Measurements from ENCODE around the gene KIF19.

The KIF19 gene

DNA sequence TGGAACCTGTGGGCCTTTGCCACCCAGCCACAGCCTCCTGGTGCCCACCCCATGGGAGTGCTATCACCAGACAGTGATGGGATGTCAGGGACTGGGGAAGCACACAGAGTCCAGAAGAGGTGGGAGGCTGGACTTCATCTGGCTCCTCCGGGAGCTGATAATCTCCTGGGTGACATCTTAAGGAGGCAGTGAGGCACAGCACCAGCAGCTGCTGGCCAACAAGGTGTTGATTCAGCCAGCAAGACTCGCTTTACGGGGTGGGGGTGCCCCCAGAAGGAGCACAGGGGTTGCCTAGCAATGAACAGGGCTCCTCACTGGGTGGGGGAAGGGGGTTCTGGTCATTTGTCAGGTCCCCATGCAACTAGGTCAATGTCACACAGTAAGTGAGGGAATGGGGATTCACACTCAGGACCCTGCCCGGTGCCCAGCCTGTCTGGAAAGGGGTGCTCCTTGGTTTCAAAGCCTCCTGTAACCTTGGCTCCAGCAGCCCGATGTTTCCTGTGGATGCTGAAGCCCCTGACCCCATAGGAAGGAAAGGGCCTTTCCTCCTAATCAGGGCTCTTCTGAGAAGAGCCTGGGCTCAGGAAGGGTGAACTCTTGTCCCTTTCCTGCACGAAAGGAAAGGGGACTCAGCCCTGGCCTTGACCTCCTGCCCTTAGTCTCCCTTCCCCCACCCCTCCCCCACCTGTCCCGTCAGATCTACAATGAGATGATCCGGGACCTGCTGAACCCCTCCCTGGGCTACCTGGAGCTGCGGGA is 17.7 kb downstream of the KIF19 start:
- DNase-seq = no peak

DNA sequence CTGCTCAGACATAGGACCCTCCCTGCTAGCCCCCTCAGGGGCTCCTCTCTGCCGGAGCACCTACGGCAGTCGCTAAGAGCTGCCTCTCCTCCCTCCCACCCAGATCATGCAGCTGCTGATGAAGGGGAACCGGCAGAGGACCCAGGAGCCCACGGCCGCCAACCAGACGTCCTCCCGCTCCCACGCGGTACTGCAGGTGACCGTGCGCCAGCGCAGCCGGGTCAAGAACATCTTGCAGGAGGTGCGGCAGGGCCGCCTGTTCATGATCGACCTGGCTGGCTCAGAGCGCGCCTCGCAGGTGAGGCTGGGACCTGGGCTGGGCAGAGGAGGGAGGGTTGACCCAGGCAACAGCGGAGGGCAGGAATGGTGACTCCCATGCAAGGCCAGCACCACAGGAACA is 18.6 kb downstream of the KIF19 start:
- no peak for DNase-seq

DNA sequence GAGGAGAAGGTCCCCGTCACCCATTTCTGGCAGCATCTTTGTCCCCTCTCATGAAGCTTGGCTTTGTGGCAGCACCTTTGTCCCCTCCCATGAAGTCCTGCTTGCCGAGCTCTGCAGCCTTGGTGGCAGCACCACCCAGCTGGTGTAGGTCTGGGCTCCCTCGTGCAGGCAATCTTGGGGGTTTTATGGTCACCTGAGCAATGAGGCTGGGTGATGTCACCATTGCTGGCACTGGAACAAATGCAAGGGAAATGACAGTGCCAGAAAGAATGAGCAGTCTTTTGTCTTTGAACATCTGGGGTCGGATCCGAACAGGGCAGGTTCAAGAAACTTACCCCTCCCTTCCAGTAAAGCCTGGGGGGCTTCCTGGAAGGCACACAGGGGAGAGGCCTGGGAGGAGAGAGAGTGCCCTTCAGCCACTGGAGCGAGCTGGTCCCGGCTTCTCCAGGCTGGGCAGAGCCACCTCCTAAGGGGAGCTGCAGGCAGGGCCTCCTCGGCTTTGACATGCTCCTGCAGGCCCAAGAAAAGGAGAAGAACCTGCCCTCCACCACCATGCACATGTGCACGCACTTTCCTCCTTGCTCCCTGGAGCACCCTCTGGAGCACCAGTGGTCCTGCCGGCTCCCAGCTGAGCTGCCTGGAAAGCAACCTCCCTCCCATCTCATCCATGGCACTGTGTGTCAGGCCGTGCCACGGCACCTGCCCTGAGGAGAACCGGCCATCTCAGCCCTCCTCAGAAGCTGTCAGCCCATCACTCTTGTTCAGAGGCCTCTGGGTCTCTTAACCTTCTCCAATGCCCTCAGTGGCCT is 19.6 kb downstream of the KIF19 start:
- peak; percentile 28 for DNase-seq

DNA sequence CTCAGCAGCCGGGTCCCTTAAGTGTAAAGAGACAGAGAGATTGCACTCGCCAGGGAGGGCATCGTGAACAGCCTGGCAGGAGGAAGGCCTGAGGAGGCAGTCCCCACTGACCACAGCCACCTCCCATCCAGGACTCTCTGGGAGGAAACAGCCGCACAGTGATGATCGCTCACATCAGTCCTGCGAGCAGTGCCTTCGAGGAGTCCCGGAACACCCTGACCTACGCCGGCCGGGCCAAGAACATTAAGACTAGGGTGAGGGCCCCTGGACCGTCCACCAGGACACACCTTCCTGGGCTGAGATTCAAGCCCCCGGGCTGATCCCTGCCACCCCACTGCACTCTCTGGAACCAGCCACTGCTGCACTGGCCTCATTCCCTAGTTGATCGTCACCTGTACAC is 21.6 kb downstream of the KIF19 start:
- no peak for DNase-seq

DNA sequence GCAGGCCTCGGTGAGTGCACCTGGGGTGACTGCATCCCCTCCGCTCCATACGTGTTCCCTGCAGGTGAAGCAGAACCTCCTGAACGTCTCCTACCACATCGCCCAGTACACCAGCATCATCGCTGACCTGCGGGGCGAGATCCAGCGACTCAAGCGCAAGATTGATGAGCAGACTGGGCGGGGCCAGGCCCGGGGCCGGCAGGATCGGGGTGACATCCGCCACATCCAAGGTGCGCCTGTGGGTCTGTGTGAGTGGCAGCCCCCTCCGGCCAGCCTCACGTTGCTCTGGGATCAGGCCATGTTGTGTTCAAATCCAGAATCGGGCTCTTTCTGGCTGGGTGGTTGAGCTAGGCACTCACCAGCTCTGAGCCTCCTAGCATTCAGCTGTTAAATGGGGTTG is 23.1 kb downstream of the KIF19 start:
- DNase-seq = no peak

DNA sequence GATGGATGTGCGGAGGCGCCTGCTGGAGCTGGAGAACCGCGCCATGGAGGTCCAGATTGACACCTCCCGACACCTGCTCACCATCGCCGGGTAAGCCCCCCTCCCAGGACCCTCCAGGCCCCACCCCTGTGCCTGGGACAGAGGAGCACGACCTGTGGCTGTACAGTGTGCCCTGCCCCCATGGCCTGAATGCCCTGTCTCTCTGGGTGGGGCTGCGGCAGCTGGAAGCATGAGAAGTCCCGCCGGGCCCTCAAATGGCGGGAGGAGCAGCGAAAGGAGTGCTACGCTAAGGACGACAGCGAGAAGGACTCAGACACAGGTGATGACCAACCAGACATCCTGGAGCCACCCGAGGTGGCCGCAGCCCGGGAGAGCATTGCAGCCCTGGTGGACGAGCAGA is 24.5 kb downstream of the KIF19 start:
- no peak for DNase-seq

DNA sequence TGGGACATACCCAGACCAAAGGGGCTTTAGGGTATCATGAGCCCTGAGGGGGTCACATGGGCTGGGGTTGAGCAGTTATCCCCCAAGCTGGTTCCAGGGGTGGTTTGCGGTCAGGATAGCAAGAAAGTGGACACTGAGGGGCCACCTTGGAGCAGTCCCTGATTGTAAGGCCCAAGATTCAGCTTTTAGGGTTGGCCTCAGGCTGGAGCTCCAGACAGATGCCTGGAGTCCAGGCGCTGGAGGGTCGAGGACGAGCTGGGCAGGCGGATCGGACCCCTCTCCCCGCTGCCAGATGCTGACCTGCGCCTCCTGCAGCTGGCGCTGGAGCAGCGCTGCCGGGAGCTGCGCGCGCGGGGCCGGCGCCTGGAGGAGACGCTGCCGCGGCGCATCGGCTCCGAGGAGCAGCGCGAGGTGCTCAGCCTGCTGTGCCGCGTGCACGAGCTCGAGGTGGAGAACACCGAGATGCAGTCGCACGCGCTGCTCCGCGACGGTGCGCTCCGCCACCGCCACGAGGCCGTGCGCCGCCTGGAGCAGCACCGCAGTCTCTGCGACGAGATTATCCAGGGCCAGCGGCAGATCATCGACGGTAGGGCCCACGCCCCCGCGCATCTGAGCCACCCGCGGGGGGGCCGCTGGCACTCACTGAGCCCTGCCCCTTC is 25.7 kb downstream of the KIF19 start:
- DNase-seq = no peak

DNA sequence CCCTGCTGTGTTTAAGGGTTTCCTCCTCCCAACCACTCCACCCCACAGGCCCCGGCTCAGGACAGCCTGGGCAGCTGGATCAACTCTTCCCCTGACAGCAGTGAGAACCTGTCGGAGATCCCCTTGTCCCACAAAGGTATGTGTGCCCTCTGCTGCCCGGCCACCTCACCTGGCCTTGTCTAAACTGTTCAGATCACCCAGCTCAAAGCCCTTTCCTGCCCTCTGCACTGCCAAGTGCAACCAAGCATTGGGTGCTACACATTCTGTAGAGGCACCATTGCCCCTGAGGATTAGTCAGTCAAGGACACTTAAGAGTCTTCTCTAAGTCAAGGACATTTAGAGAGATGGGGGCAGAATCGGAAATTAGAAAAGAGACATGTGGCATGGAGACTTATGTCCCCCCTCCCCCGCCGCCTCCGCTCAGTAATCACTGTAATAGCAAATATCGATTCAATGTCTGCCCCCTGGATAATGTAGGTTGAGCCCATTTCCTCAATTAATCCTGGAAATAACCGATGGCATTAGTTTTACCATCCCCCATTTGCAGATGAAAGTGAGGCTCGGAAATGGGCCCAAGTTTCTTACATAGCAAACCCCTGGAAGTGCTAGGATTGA is 27.5 kb downstream of the KIF19 start:
- DNase-seq = no peak

DNA sequence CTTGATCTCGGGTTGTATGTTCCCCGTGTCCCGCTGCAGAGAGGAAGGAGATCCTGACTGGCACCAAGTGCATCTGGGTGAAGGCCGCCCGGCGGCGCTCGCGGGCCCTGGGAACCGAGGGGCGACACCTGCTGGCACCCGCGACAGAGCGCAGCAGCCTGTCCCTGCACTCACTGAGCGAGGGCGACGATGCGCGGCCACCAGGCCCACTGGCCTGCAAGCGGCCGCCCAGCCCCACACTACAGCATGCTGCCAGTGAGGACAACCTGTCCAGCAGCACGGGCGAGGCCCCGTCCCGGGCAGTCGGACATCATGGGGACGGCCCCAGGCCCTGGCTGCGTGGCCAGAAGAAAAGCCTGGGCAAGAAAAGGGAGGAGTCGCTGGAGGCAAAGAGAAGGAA is 28.1 kb downstream of the KIF19 start:
- DNase-seq = peak; percentile 26

DNA sequence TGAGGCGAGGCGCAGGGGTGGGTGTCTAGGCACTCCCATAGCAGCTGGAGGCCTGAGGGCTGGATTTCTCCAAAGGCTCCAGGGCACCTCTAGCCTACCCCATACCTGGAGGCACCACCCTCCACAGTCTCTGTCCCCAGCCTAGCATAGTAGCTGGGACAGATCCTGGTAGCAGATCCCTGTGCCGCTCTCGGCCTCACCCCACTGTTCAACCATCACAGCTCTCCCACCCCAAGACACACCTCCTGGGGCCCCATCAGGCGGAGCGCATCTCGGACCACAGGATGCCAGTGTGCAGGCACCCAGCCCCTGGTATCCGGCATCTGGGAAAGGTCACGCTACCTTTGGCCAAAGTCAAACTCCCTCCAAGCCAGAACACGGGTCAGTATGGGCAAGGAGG is 28.5 kb downstream of the KIF19 start:
- DNase-seq = no peak

DNA sequence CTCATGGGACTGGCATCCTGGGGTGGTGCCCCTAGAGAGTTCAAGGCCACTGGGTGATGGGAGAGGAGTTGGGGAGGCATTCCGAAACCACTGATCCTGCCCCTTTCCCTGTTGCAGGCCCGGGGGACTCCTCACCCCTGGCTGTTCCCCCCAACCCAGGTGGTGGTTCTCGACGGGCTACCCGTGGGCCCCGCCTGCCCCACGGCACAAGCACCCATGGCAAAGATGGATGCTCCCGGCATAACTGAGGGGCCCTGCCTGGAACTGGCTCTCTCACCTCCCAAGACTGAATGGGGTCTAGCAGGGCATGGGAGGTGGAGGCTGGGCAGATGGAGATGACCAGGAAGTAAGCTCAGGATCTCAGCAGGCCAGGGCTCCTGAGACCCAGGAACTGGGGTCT is 29.0 kb downstream of the KIF19 start:
- no peak for DNase-seq

DNA sequence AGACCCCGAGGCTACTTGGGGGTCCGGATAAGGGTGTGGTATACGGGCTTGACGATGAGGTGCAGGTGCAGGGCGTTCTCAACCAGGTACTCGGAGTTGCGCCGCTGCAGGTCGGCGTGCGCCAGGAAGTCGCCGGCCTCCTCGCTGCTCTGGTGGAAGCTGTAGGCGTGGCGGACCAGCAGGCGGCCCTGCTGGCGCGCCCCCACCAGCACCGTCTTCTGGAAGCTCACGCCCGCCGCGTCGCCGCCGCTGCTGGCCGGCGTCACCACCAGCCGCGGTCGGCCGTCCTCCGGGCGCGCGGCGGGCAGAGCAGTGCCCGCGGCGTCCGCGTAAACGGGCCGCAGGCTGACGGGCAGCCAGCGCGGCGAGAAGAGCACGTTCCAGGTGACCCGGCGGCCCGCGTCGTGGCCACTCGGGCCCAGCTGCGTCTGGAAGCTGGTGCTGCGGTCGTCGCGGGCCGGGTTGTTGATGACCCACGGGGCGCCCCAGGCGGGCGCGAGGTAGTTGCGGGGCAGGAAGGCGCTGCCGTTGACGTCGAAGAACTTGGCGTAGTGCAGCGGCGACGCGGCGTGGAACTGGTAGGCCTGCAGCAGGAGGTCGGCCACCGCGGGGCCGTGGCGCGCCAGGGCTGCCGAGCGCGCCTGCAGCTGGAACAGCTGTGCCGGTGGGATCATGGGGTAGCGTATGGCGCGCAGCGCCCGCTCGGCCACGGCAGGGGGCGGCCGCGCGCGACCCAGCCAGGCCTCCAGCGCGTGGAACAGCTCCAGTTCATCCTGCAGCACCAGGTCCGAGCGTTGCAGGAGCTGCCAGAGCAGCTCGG is 30.8 kb downstream of the KIF19 start:
- no peak for DNase-seq

DNA sequence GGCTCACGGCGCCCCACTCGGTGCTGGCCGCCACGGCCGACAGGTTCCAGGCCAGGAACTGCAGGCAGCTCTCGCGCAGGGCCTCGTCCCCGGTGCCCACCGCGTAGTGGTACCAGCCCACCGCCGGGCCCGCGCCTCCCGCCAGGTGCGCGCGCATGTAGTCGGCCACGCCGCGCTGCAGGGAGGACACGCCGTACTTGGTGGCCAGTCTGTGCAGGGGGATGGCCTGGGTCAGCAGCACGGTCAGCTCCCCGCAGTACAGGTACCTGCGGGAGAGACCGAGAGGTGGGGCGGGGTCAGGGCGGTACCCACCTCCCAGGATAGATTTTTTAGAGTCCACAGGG is 31.4 kb downstream of the KIF19 start:
- no peak for DNase-seq

DNA sequence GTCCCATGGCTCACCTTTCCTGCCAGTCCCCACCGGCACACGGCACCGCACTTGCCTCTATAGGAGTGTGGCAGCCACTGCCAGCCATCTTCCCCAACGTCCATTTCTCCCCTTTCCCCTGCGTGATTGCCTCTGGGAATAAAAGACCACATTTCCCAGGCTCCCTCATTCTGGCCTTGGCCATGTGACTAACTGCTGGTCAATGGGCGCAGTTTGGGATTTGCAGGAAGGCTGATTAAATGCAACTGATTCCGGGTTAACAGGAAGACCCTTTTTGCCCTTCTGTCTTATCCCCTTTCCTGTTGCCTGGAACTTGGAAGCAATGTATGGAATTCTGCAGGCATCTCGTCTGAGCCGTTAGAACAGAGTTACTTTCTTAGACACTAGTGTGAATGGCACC is 32.7 kb downstream of the KIF19 start:
- no peak for DNase-seq

DNA sequence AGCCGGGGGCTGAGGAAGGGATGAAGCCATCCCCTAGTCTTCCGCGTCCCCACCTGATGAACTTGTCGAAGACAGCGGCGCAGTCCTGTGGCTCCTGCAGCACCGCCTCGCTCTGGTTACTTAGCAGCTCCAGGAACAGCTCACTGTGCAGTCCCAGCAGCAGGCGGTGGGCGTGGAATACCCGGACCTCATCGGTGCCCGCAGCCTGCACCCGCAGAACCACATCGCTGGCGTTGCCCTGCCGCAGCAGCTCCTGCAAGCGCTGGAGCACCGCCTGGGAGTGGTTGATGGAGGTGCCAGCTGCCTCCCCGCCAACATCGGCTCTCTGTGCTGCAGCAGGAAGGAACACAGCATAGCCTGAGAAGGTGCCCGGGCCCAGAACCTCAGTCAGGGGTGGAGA is 33.9 kb downstream of the KIF19 start:
- peak; percentile 12 for DNase-seq

DNA sequence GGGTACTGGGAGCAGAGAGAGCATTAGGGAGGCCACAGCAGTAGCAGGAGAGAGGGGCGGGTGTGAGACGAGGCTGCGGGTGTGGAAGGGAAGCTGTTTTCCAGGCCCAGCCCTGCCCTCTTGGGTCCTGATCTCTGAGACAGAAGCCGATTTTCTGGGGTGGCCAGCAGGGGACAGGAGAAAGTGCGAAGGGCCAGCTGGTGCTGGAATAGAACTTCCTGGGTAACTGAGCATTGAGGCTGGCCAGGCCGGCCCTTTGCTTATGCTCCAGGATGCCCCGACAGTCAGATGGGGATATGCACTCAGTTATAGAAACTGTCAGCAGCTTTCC is 34.8 kb downstream of the KIF19 start:
- DNase-seq = no peak

DNA sequence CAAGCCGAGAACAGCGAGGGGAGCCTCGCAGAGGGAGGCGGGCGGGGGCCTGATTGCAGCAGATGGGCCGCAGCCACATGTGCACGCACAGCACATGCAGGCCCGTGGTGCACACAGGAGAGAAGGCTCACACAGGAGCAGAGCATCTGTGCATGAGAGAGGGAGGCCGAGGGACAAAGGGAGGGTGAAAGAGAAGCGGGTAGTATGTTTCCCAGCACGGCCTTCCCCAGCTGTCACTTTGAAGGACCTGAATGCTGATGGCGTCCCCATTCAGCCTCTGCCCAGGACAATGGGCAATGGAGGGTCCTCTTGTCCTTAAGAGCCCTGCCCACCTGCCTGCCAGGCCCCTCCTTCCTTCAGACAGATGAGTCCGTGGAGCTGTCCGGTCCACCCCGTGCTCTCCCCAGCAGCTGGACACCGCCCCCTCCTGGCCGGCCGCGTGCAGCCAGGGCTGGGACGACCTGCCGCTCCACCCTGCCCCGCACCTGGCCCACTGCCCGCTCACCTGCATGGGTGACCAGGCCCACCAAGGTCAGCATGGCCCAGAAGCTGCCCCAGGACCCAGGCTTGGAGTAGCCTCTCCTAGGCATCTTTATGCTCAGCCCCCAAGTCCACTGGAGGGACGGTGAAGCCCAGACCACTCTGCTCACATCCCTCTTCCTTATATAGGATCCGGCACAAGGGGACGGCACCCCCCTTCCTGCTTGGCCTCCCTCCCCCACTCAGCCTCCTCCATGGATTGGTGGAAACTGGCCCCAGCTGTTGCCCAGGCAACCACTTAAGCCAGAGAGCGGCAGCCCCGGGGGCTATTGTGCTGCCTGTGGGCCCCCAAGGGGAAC is 35.4 kb downstream of the KIF19 start, which contains the start of gene BTBD17:
BTBD17 (minus strand) TSS at position 639 of the 839 bp plus-strand sequence; CDS start at position 590, 49 bp downstream.
- peak; percentile 83 for DNase-seq

DNA sequence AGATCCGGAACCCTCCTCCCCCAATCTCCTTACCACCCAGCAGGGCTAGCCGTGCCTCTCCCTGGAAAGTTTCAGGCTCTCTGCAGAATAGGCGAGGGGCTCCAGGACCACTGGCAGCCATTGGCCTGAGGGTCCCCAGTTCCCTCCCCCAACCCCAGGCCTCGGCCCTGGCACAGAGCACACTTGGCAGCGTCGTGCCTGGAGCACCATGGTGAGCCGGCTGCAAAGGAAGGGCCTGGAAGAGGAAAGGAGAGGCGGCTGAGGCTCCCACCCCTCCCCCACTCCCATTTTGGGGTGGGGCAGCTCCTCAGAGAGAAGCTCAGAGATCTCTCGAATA is 36.0 kb downstream of the KIF19 start:
- no peak for DNase-seq

DNA sequence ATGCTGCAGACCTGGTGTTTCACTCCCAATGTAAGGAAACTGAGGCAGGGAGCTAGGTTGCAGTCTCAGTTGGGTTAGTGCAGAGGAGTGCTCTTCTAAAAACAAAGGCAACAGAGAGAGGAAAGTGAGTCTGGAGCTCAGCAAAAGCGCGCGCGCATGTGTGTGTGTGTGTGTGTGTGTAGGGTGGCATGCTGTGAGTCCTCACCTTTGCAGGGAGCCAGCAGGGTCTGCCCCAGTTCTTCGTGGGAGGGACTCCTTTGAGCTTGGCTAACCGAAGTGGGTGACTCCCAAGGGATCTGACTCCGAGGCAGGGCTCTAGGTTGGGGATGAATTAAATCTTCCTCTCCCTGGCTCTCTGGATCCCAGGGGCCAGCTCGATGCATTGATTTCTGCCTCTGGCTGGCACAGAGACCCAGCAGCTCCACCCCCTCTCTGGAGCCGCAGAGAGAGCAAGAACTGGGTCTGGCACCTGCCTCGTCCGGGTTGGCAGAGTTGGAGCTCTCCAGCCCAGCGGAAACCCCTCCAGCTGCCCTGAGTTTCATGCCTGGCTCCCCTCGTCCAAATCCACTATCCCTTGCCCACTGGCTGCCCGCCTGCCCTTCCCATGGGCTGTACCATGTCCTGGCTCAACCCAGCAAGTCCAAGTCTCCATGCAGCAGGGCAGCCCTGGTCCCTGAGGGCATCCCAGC is 36.9 kb downstream of the KIF19 start:
- DNase-seq = peak; percentile 41

DNA sequence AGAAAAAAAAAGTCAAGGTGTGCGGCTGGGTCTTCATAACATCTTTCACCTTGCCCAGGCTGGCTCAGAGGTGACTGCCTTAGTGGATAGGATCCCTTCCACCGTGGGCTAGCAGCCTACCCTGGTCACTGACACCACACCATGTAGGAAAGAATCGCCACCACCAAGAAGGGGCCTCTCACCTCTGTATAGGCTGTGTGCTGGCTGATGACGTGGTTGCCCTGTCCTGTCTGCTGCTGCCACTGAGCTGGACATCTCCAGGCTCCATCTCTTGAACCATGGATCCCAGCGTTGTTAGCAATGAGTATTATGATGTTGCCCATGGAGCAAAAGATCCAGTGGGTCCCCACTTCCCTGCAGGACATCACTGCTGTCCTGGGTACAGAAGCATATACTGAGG is 41.2 kb downstream of the KIF19 start, which contains the start of gene GPR142:
GPR142 (plus strand) TSS at position 301 of the 400 bp plus-strand sequence. CDS start 2,035 bp downstream, outside the sequence.
- DNase-seq = no peak

Data from NCI-H1694 treated with DMSO at 0.1 percent for 48 hours (cell line).